ENCODE data around the gene NR3C1.

DNA sequence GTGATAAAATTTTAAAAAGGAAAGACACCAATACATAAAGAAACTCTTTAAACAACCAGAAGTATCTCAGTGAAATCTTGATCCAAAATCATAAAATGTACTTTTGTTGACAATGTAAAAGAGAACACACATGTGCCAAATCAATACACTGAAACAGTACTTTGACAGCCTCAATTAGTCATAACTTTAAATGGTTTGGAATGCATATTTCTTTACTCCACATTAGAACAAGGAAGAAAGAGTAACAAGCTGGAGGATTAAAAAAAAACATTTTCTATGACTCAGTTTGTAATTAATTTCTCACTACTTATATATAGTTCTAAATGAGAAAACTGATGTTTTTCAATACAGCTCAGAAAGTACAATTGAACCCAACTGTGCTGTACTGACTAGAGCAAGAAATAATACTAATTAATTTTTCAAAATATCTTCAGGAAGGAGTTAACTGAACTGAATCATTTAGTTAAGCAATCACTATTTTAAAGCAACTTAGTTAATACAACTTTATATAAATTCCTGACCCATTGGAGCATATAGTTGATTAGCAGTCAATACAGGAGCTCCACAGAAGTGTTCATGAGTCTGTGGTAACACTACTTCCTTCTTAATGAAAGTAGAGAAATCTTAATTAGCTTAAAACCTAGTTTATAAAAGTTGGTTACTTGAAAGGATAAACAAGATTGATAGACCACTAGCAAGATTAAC, 101.0 kb downstream of the NR3C1 start:
- TF ChIP-seq, protein P1, sequence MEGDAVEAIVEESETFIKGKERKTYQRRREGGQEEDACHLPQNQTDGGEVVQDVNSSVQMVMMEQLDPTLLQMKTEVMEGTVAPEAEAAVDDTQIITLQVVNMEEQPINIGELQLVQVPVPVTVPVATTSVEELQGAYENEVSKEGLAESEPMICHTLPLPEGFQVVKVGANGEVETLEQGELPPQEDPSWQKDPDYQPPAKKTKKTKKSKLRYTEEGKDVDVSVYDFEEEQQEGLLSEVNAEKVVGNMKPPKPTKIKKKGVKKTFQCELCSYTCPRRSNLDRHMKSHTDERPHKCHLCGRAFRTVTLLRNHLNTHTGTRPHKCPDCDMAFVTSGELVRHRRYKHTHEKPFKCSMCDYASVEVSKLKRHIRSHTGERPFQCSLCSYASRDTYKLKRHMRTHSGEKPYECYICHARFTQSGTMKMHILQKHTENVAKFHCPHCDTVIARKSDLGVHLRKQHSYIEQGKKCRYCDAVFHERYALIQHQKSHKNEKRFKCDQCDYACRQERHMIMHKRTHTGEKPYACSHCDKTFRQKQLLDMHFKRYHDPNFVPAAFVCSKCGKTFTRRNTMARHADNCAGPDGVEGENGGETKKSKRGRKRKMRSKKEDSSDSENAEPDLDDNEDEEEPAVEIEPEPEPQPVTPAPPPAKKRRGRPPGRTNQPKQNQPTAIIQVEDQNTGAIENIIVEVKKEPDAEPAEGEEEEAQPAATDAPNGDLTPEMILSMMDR (conservative IDR thresholded peaks at IDR 0.05; ENCODE audit: low read length): no peak
- no peak for TF ChIP-seq EZH2phosphoT487 (IDR thresholded peaks at IDR 0.05; ENCODE audit: borderline replicate concordance)

Measured in Loucy (cell line).